H1 (cell line): Measurements from ENCODE around the gene MYH10. TPM values are rescaled to one million over a fixed set of nuclear protein-coding genes. Genes with fewer than 3 reads are reported as not detected.

Source experiments
- CTCF ChIA-PET: fragments of 300-600 bp; sonication (Branson Sonifier 250); formaldehyde crosslinking; loops from one replicate; lab custom pipeline; 2021; ENCODE audit not compliant: partially characterized antibody; lab: Charles Lee
- POLR2A ChIA-PET: fragments of 300-600 bp; sonication (Branson Sonifier 250); formaldehyde crosslinking; loops from one replicate; lab custom pipeline; 2021; ENCODE audit warnings: inconsistent platforms; ENCODE audit not compliant: partially characterized antibody; lab: Charles Lee
- DNase-seq, 2 experiments: peaks; one replicate each; pipeline versions ENCODE4 v3.0.0 to v3.0.0-alpha.2; 2010 to 2022; ENCODE audit warnings: low spot score in 2 of 2, low read depth in 1 of 2, mixed read lengths in 1 of 2
- FAIRE-seq: peaks from 2 replicates; lab custom pipeline; 2011; peaks lifted over from hg19 to GRCh38; lab: Jason Lieb, UNC
- H2AFZ ChIP-seq: 2 replicates; pipeline ENCODE4 v1.8.1; 2012; ENCODE audit warnings: low read length, inconsistent platforms
- H2AK5ac ChIP-seq: 2 replicates; pipeline ENCODE4 v1.6.1; 2013; ENCODE audit warnings: low read depth, low read length
- H2BK120ac ChIP-seq: replicated peaks from 2 replicates; pipeline ENCODE3; 2013; ENCODE audit warnings: low read depth, low read length, inconsistent platforms
- H2BK12ac ChIP-seq: 2 replicates; pipeline ENCODE4 v1.6.1; 2013; ENCODE audit warnings: low read depth, low read length
- H2BK15ac ChIP-seq: 2 replicates; pipeline ENCODE4 v1.6.1; 2013; ENCODE audit warnings: low read length
- H2BK20ac ChIP-seq: 2 replicates; pipeline ENCODE4 v1.6.1; 2013; ENCODE audit warnings: low read length
- H2BK5ac ChIP-seq: 2 replicates; pipeline ENCODE4 v1.6.1; 2013; ENCODE audit warnings: low read depth, low read length
- H3K14ac ChIP-seq: 2 replicates; pipeline ENCODE4 v1.6.1; 2013; ENCODE audit warnings: inconsistent platforms; ENCODE audit not compliant: insufficient read length
- H3K18ac ChIP-seq: 2 replicates; pipeline ENCODE4 v1.6.1; 2013; ENCODE audit warnings: low read length; ENCODE audit errors: extremely low read depth
- H3K23ac ChIP-seq: 2 replicates; pipeline ENCODE4 v1.6.1; 2013; ENCODE audit warnings: inconsistent platforms; ENCODE audit not compliant: insufficient read length
- H3K23me2 ChIP-seq: 2 replicates; pipeline ENCODE4 v1.6.1; 2013; ENCODE audit warnings: low read depth, low read length
- H3K27ac ChIP-seq: 2 replicates; pipeline ENCODE4 v1.6.1; 2011; ENCODE audit warnings: low read depth, low read length, inconsistent platforms
- H3K27me3 ChIP-seq, 4 experiments: replicated peaks in 1 of 4; 1 replicate in 1 of 4; 2 replicates in 3 of 4; pipeline versions ENCODE4 v1.6.1 to v1.8.1; 2011 to 2013; ENCODE audit warnings: low read length in 3 of 4, mild to moderate bottlenecking in 3 of 4, inconsistent platforms in 2 of 4, mixed read lengths in 2 of 4, moderate library complexity in 1 of 4; ENCODE audit not compliant: control insufficient read depth in 3 of 4, insufficient read depth in 3 of 4; ENCODE audit errors: extremely low read depth in 1 of 4
- H3K36me3 ChIP-seq, 4 experiments: 2 replicates each; pipeline versions ENCODE4 v1.6.1 to v1.8.1; 2011 to 2013; ENCODE audit warnings: mild to moderate bottlenecking in 4 of 4, low read length in 3 of 4, moderate library complexity in 2 of 4, control low read depth in 1 of 4, inconsistent platforms in 1 of 4; ENCODE audit not compliant: insufficient read depth in 4 of 4, control insufficient read depth in 2 of 4
- H3K4ac ChIP-seq: replicated peaks from 2 replicates; pipeline ENCODE3; 2013; ENCODE audit warnings: low read length, low read depth, mixed read lengths, inconsistent platforms; ENCODE audit not compliant: insufficient read length
- H3K4me1 ChIP-seq, 4 experiments: replicated peaks in 1 of 4; 1 replicate in 1 of 4; 2 replicates in 3 of 4; pipeline versions ENCODE4 v1.6.1 to v1.8.1; 2011 to 2013; ENCODE audit warnings: low read length in 3 of 4, inconsistent platforms in 2 of 4, mixed read lengths in 1 of 4; ENCODE audit not compliant: insufficient read depth in 4 of 4, control insufficient read depth in 3 of 4
- H3K4me2 ChIP-seq, 2 experiments: 2 replicates each; pipeline versions ENCODE4 v1.6.1 to v1.8.1; 2011 to 2013; ENCODE audit warnings: low read depth in 2 of 2, low read length in 2 of 2, control low read depth in 1 of 2, inconsistent platforms in 1 of 2, mild to moderate bottlenecking in 1 of 2; ENCODE audit not compliant: insufficient read depth in 1 of 2
- H3K4me3 ChIP-seq, 4 experiments: fragments of 200-600, 300-600 bp in 1 of 4; sonication (generic), shearing (Covaris generic), sonication (Bioruptor Twin) in 1 of 4; 2 replicates each; pipeline versions ENCODE4 v1.5.1 to v1.8.1; 2011 to 2016; ENCODE audit warnings: low read length in 4 of 4, low read depth in 3 of 4, control low read depth in 2 of 4, inconsistent platforms in 2 of 4, mild to moderate bottlenecking in 2 of 4, mixed read lengths in 1 of 4, moderate library complexity in 1 of 4; ENCODE audit not compliant: insufficient read depth in 2 of 4; ENCODE audit errors: extremely low read depth in 1 of 4
- H3K56ac ChIP-seq: replicated peaks from 2 replicates; pipeline ENCODE3; 2013; ENCODE audit warnings: low read depth, mild to moderate bottlenecking, mixed read lengths, low read length, inconsistent platforms; ENCODE audit not compliant: insufficient read length
- H3K79me1 ChIP-seq: 2 replicates; pipeline ENCODE4 v1.6.1; 2013; ENCODE audit warnings: low read depth, low read length, control low read depth
- H3K79me2 ChIP-seq, 2 experiments: 2 replicates each; pipeline versions ENCODE4 v1.6.1 to v1.8.1; 2012 to 2013; ENCODE audit warnings: low read length in 2 of 2, mild to moderate bottlenecking in 2 of 2, inconsistent platforms in 1 of 2; ENCODE audit not compliant: insufficient read depth in 2 of 2, control insufficient read depth in 1 of 2
- H3K9ac ChIP-seq, 4 experiments: replicated peaks in 1 of 4; 1 replicate in 1 of 4; 2 replicates in 3 of 4; pipeline versions ENCODE4 v1.6.1 to v1.8.1; 2011 to 2013; ENCODE audit warnings: low read depth in 3 of 4, low read length in 3 of 4, control low read depth in 2 of 4, mild to moderate bottlenecking in 2 of 4, moderate library complexity in 2 of 4, inconsistent platforms in 1 of 4; ENCODE audit errors: extremely low read depth in 1 of 4
- H3K9me3 ChIP-seq, 2 experiments: 2 replicates each; pipeline versions ENCODE4 v1.6.1 to v1.8.1; 2012 to 2013; ENCODE audit warnings: mild to moderate bottlenecking in 2 of 2, moderate library complexity in 2 of 2, control low read depth in 1 of 2, inconsistent platforms in 1 of 2, low read depth in 1 of 2, low read length in 1 of 2, mixed read lengths in 1 of 2; ENCODE audit not compliant: insufficient read depth in 2 of 2
- H4K20me1 ChIP-seq, 2 experiments: replicated peaks in 1 of 2; 2 replicates each; pipeline versions ENCODE3 to v1.8.1; 2011 to 2013; ENCODE audit warnings: inconsistent platforms in 2 of 2, low read length in 2 of 2, mild to moderate bottlenecking in 1 of 2; ENCODE audit not compliant: insufficient read depth in 2 of 2, control insufficient read depth in 1 of 2
- H4K5ac ChIP-seq: 2 replicates; pipeline ENCODE4 v1.6.1; 2013; ENCODE audit warnings: low read length, low read depth, mixed read lengths, inconsistent platforms; ENCODE audit not compliant: insufficient read length
- H4K8ac ChIP-seq: 2 replicates; pipeline ENCODE4 v1.8.0; 2013; ENCODE audit warnings: mild to moderate bottlenecking, moderate library complexity, low read length, inconsistent platforms; ENCODE audit not compliant: insufficient read depth; ENCODE audit errors: extremely low read depth
- H4K91ac ChIP-seq: replicated peaks from 2 replicates; pipeline ENCODE3; 2013; ENCODE audit warnings: low read length, mixed read lengths, inconsistent platforms; ENCODE audit not compliant: insufficient read length
- CHD2 ChIP-seq: IDR thresholded peaks from 2 replicates; pipeline ENCODE4 v1.6.1; 2012; ENCODE audit warnings: low read length, improper control_type of control experiment
- WGBS, 2 experiments: shearing (Covaris generic) in 1 of 2; methylation state at CpG; one replicate each; pipeline versions ENCODE4 v1.1.6 to v1.1.7; 2013 to 2015; ENCODE audit warnings: low lambda C conversion rate in 2 of 2, mixed read lengths in 2 of 2, inconsistent platforms in 1 of 2, low coverage in 1 of 2, missing lambda C conversion rate in 1 of 2; ENCODE audit not compliant: insufficient replicate concordance in 2 of 2, insufficient coverage in 1 of 2, insufficient read length in 1 of 2; ENCODE audit errors: extremely low coverage in 1 of 2, missing lambda C conversion rate in 1 of 2; 5-methylcytosine and 5-hydroxymethylcytosine counted together
- polyA plus RNA-seq, 7 experiments: library from polyadenylated mRNA; depleted of rRNA in 3 of 7; stranded (reverse) in 5 of 7; unstranded in 2 of 7; fragments of >200 nt in 5 of 7; fragments of 200-250 nt in 2 of 7; gene quantifications; 1 replicate in 5 of 7; 2 replicates in 1 of 7; 4 replicates in 1 of 7; pipeline versions ENCODE4 v1.2.1 to v1.2.3, GENCODE V29; 2011 to 2013; ENCODE audit warnings: missing spikeins in 2 of 7, mixed read lengths in 2 of 7
- total RNA-seq: library from RNA; stranded (reverse); fragmentation: NEBNext Ultra II Directional; extraction: Animal tissue kit (Norgen Biotek cat#: 25700); gene quantifications from 2 replicates; pipeline ENCODE4 v1.2.1, GENCODE V29; 2021

Gene MYH10
- total and polyA plus RNA-seq, 2 of the 8 experiments (the other 6 are each of a cell fraction or from before 2014, with no cell fraction given): 64.1 to 289 TPM

GRCh38 chr17:8430966-8431365 is 199.6 kb downstream of the MYH10 start:
- no peak overlapping the region for H3K56ac ChIP-seq
- H3K18ac ChIP-seq: no peak overlapping the region
- no peak for DNase-seq
- H2BK120ac ChIP-seq: no peak overlapping the region
- no peak overlapping the region for H2BK20ac ChIP-seq
- CTCF ChIA-PET: interaction anchor here (0.6 to 1.6 kb wide), 6 partner anchors 10 to 117 kb away, joined by 3 to 5 read pairs (median 3); no protein-coding TSS in a partner anchor
- H2AK5ac ChIP-seq: no peak overlapping the region
- no peaks in the 10 kb centered on the region for H3K4me1 ChIP-seq
- H2AFZ ChIP-seq: peak overlapping the region; percentile 15; the same call in 1 of the 2 replicates
- H3K9me3 ChIP-seq: no peaks in the 10 kb centered on the region
- H4K8ac ChIP-seq: no peak overlapping the region
- H3K27ac ChIP-seq: no peak overlapping the region
- H3K4me2 ChIP-seq: no peak overlapping the region
- H2BK12ac ChIP-seq: no peak overlapping the region
- no peak overlapping the region for H3K9ac ChIP-seq
- no peaks in the 10 kb centered on the region for H3K79me1 ChIP-seq
- 0 out of 2 replicates have a peak overlapping the region, but pooled peaks have one; percentile 21 for H2BK5ac ChIP-seq
- no peaks in the 10 kb centered on the region for H3K23me2 ChIP-seq
- H3K79me2 ChIP-seq: no peaks in the 10 kb centered on the region
- no peak overlapping the region for H3K14ac ChIP-seq
- no peak overlapping the region for H4K5ac ChIP-seq
- H3K27me3 ChIP-seq: no peaks in the 10 kb centered on the region
- POLR2A ChIA-PET: interaction anchor here (0.8 to 1.9 kb wide), 5 partner anchors 10 to 370 kb away, joined by 3 to 5 read pairs (median 4); partner anchors contain the start of gene RPL26
- no peaks in the 10 kb centered on the region for H3K36me3 ChIP-seq
- no peak overlapping the region for H3K23ac ChIP-seq
- no peak overlapping the region for H4K91ac ChIP-seq
- no peak for TF ChIP-seq CHD2
- TF ChIP-seq, all 59 proteins: peak for 0
- Histone ChIP-seq H2BK15ac (no peak overlapping the region), H3K4me3 (no peak overlapping the region), H3K4ac (no peak overlapping the region), H4K20me1 (no peaks in the 10 kb centered on the region)
- no peak for FAIRE-seq
- WGBS, 2 experiments: 91% methylated on average over 7 of the region's 7 CpGs; no CpG with 5 or more reads in 1 of the 2 experiments
